SKM-1 (cell line): ENCODE results near the gene TPMT.
A peak's percentile ranks its signal among the peaks of the same experiment; 100 is the strongest.
"Not testable (repeated sequence)": the region's sequence is repeated elsewhere in the genome, so short reads cannot be mapped to it uniquely, and the experiment has no call there.

Experiments used
- DNase-seq: peaks from one replicate; lab custom pipeline; 2025; ENCODE audit not compliant: unreplicated experiment; lab: John Stamatoyannopoulos, UW

Gene TPMT

DNA sequence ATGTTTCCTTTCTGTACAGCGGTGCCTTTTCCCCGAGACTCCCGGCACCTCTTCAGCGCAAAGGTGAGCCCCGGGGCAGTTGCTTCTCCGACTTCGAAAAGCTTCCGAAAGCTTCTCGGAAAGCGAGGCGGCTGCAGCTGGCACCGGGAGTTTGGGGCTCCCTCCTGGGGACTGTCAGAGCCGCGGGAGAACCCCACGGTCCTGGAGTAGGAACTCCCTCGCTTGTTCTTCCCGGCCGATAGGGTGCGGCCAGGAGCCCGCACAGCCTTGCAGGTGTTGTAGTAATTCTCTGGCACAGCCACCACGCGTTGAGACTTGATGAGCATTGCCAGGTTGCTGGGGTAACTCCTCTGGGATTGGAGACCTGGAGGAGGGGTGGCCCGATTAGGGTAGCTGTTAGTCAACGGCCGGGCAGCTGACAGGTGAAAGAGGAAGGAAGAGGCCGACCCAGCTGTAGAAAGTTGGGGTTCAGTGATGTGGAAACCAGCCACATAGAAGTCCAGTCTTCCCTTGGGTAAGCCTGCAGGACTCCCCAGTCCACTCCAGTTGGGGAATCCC lies 1.1 kb upstream of the TPMT start:
- DNase-seq: peak; percentile 55

DNA sequence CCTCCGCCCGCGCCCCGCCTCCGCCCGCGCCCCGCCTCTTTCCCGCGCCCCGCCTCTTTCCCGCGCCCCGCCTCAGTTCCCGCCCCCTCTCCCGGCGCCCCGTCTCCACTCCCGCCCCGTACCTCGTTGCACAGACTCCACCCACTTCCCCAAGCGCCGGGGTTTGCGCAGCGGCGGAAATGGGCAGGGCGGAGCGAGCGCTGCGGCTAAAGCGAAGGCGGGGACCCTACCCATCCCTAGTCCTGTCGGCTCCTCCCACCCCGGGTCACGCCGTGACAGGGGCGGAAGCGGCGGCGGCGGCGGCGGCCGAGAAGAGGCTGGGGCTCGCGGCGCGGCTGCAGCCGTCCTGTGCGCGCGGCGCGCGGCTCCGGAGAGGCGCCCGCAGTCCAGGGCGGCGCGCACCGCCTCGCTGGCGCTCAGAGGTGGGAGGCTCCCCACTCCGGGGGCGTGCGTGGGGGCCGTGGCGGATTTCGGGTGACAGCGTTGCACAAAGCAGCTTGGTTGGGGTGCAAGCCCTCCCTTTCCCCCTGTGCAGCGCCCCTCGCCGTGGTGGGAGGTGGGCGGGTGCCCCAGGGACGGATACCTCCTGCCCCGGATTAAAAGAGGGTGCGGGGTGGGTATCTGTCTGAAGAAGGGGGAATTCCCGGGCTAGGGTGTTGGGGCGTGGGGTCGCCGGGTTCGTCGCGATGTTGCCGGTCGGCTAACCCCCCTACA lies 430 bp upstream of the TPMT start, which contains the start of gene KDM1B:
KDM1B (plus strand) TSS at position 273 of the 714 bp plus-strand sequence. CDS start 4,474 bp downstream, outside the sequence.
- peak; percentile 96 for DNase-seq

DNA sequence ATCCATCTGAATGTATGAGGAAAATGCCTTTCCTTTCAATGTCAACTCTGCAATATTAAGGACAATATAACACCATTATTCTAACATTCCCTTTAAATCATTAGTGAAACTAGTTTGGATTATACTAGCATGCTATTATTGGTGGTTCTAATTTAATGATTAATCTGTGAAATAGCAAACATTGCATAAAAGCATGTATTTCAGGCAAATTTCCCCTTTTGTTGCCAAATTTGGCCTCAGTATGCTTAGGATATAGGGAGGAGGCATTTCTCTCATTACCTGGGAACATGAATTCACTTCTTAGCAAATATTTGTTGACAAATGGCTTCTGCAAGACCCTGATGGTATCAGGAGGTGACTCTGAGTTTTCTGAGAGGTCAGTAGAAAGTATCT lies 1.6 kb downstream of the TPMT start:
- DNase-seq: no peak

DNA sequence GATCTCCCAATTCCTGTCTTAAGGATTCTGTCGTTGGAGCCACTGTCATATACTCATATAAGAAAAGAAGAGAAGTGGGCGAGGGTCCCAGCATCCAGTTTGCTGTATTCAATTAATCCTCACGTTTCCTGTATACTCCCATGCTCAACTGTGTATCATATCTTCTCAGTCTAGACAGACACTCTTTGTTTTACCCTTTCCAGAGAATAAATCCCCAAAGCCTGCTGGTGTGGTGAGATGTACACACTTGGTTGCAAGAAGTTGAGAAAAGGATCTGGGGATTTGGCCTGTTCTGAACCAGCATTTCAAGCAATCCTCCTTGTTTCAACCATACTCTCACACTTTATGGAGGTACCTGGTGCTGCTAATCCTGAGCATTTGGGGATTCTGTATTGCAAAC lies 3.1 kb downstream of the TPMT start:
- no peak for DNase-seq

DNA sequence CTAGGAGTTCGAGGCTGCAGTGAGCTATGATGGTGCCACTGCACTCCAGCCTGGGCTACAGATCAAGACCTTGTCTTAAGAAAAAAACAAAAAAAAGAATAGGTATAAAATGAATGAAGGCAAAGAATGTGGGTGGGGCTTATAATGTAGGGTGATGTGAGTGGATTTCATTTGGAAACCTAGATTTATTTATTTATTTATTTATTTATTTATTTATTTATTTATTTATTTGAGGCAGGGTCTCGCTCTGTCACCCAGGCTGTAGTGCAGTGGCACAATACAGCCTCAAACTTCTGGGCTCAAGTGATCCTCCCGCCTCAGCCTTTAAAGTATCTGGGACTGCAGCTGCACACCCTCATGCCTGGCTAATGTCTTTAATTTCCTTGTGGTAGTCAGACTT lies 3.5 kb downstream of the TPMT start:
- DNase-seq: not testable (repeated sequence)

DNA sequence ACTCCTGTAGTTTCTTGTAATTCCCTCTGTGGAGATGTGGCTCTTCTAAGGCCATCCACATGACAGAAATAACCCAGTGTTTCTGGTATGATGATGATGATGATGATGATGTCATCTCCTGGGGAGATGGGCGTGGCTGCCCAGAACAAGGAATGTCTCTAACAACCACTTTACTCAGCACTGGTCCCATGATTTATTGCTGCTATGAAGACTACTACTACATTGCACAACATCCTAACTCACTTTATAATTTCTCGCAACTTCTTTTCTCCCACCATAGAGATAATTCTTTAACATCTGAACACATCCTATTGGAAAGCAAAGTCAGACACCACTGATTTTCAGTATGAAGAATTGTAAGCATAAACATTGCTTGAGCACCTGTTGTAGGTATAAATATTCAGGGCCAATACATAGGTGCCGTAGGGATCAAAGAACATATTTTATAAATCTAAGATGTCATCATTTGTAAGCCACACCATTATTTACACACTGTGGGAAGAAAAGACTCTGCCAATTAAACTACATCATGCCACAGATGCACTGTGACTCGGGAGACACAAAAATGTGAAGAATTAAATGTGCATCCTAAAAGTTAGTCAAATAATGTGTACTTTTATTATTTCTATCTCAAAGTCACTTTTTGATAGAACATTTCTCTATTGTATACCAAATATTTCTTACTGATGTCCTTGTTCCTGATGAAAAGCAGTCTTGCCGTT lies 6.4 kb downstream of the TPMT start:
- DNase-seq: no peak

DNA sequence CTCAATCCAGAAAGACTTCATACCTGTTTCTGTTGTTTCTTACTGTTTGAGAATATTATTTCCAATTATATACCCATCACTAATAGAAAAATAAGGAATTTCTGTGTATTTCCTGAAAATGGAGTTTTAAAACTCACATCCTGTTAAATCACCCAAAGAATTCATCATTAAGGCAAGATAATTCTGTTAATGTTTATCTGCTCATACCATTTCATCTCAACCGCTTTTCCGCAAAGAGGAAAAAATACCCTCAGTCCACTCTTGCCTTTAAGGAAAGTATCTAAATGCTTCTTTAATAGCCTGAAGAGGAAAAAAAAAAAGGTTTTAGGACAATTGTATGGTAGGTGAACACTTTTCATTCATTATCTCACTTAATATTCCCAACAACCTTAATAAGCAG lies 7.3 kb downstream of the TPMT start:
- no peak for DNase-seq

DNA sequence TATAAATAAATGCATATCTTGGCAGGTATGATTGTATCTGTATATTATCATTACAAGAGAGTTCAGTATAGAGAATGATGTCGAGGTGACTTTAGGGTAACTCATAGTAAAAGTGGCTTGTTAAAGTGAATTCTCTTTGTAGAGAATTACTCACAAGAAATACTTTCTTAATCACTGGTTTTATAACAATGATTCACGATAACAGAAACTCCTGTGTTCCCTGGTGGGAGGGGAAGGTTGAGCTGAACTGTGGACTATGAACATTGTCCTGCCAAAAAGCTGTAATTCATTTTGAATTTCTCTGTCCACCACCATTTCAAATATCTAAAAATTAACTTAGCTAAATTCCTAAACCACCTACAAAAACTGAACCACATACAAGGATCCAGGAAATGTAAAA lies 7.7 kb downstream of the TPMT start:
- DNase-seq: no peak

DNA sequence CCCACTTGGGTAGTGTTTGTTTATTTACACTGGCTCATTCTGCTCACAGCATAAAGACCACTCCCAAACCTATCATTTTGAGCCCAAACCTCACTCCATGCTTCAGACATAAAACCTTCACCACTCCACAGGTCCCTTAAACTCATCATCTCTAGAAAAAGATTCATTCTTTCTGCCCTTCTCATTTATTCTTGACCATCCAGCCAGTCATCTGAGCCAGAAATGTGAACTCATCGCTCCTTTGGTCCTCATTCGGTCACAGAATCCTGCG lies 12.4 kb downstream of the TPMT start:
- DNase-seq: no peak

DNA sequence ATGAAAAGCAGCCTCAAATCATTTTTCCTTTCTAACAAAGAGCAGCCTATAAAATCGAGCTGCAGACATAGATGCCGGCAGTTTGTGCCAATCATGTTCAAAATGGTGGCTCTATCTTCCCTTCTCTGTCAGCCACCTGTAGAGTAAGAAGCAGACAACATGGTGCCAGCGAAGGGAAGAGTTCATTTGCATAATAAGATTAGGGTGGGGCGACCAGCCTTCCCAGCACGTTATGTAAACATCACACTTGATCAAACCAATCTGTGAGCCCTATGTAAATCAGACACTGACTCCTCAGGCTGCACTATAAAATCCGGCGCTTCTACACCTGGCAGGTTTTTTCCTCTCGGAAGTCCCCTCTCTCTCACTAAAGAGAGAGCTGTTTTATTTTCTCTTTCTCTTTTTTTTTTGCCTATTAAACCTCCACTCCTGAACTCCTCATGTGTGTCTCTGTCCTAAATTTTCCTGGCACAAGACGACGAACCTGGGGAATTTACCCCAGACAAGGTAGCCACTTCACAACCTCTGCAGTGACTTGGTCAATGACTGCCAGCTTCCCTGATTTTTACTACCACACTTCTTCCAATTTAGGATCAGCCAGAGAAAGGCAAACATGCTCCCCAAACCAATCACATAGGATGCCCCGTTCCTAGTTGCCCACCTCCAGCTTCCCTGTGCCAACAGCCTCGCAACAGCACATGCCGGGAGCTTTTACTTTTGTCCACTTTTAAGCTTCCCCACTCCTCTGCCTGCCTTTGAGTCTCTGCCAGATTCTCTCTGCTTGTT lies 12.9 kb downstream of the TPMT start:
- DNase-seq: no peak

DNA sequence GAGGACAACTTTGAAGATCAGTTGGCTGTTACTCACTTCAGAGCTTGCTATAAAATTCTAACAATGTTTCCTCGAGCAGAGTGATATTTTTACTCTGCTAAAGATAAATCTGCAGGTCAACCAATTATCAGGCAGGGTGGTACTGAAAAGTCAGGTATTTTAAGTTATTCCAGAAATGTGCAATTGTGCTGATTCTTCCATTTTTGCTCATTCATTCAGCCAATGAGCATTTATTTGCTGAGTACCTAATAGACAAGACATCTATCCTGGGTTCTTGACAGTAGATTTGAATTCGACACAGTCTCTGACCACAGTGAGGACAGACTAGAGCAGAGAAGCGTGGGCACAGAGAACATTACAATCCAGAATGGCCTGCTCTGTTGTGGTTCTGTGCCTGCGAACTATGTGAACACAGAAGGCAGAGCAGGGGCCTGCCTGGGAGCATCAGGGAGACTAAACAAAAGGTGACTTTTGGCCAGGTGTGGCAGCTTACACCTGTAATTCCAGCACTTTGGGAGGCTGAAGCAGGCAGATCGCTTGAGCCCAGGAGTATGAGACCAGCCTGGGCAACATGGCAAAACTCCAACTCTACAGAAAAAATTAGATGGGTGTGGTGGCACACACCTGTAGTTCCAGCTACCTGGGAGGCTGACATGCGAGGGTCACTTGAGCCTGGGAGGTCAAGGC lies 14.8 kb downstream of the TPMT start:
- DNase-seq: no peak

DNA sequence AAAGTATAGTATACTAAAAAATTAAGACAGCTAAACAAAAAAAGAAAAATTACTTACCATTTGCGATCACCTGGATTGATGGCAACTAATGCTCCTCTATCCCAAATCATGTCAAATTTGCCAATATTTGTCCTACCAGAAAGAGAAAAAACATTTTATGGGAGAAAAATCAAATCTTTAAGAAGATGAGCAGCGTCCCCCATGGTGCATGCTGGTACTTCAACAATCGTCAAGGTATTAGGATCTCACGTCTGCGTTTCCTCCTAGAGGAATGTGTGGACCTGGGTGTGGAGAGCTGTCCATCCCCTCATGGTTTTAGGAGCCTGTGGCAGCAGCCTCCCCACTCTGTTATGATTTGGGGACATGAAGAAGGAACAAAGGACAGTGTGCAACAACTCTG lies 16.0 kb downstream of the TPMT start:
- no peak for DNase-seq

DNA sequence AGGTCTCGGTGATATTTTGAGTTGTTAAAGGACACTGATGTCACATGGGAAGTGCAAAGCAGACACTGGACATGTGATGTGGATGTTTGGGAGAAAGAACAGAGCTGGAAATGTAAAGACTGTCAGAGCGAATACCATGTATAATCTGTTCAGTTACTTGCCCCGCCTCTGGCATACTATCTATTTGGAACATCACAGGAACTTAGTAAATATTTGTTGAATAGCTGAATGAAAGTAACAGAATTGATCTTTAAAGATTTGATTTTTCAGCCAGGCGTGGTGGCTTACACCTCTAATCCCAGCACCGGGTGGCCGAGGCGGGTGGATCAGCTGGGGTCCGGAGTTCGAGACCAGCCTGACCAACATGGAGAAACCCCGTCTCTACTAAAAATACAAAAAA lies 18.6 kb downstream of the TPMT start:
- DNase-seq: no peak

DNA sequence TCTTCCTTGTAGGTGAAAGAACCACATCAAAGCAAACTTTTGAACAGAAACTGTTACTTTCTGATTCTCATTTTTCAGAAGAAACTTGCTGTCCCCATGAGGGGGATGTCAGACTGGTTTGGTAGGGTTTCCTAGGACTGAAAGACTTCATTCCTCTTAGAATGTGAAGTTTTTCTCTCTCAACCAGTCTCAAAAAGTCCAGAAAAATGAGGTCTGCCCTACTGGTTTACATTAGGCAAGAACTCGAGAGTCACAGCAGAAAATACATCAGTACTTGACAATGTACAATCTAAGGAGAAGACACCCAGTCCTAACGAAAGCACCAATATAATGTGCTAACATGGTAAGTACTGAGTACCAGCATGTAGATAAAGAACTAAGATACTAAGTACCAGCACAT lies 19.7 kb downstream of the TPMT start:
- DNase-seq: no peak

DNA sequence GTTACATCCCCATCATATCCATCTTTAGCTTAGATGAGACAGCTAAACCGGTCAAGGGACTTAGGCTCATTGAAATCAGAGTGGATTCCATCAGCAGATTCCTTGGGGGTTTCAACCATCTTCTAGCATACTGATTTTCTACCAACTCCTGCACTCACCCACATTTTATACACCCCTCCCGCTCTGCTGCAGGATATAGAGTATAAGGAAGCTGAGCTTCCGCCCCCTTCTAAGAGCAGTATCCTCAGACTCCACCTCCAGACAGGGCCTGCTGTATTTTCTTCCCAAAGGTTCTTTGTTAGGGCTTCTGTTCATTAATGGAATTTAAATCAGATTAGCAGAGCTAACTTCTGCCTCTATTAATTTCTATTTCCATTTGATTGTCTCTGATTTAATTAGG lies 22.5 kb downstream of the TPMT start:
- DNase-seq: no peak

DNA sequence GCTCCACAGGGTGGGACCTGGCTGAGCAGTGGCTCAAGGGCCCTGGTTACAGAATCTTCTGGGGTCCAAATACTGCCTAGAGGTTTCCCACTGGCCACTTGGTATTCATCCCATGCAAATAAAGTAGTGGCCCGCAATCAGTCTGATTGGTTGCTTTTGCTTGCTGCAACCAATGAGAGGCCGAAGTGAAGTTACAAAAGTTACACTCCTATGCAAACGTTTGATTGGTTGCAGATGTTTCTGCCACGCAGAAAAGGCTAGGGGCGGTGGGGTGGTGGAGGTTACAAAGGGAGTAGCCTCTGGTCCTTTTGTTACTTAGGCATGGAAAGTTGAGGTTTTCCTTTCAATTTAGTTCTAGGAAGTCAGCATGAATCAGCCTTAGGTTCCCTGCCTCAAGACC lies 28.8 kb downstream of the TPMT start:
- DNase-seq: no peak

DNA sequence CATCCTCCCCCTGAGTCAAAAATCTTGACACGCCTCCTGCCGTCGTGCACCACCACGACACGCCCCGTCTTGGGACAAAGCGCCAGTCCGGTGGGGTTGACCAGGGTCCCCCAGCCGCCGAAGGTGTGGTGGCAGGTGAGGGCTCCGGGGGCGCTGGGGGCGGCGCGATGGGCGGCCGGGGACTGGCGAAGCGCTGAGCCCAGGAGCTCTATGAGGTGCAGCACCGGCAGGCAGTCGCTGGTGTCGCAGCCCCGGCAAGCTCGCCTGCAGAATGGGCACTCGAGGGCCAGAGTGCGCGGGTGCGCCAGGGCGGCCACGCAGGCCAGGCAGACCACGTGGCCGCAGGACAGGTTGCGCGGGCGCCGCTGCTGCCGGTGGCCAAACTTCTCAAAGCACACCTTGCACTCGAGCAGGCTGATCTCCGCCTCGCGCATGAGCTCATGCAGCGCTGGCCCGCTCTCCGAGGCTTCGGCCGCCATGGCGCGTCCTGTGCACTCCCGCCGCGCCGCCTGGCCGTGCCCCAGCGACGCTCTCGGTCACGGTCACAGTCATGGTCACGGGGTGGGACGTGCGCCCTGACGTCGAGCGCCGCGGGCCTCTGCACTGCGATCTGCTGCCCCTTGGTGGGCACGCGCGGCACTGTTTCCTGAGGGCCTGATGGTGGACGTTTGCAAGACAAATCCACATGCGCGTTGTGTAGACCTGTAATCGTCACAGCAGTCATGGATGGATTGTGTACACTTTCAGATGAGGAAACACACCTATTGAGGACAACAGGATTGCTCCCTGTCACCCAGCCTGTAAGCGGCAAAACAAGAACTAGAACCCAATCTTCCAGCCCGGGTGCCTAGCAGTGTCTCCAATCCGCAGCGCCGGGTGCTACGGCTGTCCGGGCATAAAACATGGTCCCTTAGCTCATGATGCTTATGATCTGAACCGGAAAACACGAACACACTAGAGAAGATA lies 32.5 kb downstream of the TPMT start, which contains the start of gene NHLRC1:
NHLRC1 (minus strand) TSS at position 550 of the 966 bp plus-strand sequence; CDS start at position 479, 71 bp downstream.
- DNase-seq: no peak

DNA sequence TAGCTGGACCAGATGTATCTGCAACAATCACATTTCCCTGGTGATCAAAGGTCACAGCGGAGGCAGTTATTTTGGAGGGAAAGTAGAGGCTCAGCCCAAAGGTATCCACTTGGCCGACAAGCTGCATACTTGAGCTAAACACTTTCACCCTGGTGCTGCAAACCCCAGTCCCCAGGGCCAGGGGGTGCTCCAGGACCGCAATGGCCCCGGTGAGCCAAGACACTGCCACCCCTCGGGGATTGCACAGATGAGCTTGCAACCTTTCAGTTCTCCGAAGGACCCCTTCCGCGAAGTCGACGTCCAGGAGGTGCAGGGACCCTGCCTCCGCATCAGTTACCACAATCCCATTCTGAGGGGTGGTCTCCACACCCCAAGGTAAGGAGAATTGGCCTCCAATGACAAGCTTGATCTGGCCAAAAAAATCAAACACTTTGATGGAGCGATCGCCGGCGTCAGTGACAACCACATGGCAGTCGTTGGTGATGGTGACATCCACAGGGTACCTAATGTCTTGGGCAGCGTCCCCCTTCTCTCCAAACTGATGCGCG lies 33.2 kb downstream of the TPMT start:
- no peak for DNase-seq

DNA sequence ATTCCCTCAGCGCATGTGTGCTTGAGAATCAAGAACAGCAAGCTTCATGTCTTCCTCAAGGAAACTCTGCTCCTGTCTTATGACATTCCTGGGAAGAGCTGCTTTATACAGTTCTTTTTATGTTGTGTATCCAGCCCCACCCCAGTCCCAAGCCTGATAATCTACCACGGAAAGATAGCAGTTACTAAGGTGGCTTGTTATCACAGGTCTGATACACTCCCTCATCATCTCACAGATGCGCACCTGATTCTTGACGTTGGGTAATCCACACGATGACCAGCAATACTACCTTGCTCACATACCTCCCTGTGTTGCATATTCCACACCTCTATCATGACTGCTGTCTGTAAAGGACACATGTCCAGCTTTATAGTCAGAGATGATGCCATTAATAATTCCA lies 35.6 kb downstream of the TPMT start:
- no peak for DNase-seq

DNA sequence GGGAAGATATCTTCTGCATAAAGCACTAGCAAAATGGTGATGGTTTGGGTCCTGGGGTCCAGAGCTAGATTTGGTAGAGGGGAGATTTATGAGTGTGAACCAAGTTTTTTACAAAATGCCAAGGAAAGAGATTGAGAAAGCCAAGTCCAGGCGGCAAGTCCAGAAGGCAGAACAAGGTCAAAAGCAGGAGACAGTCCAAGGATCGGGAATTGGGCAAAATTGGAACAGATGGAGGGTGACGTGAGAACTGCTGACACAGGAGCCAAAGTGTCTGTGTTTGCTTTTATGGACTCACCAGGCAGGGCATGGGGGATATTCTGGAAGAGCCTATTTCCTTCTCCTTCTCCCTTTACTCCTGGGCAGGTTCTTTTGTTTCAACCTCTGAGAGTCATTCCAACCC lies 36.5 kb downstream of the TPMT start:
- no peak for DNase-seq
